GM21723 (cell line): ENCODE data around the gene MID2.
"Not testable (repeated sequence)": the region's sequence is repeated elsewhere in the genome, so short reads cannot be mapped to it uniquely, and the experiment has no call there.

Experiments used
- ATAC-seq: cut with Tn5 transposase; IDR thresholded peaks from one replicate; pipeline ENCODE4 v1.9.1; 2021; ENCODE audit warnings: mild to moderate bottlenecking, moderate library complexity; ENCODE audit not compliant: unreplicated experiment

The MID2 gene

DNA sequence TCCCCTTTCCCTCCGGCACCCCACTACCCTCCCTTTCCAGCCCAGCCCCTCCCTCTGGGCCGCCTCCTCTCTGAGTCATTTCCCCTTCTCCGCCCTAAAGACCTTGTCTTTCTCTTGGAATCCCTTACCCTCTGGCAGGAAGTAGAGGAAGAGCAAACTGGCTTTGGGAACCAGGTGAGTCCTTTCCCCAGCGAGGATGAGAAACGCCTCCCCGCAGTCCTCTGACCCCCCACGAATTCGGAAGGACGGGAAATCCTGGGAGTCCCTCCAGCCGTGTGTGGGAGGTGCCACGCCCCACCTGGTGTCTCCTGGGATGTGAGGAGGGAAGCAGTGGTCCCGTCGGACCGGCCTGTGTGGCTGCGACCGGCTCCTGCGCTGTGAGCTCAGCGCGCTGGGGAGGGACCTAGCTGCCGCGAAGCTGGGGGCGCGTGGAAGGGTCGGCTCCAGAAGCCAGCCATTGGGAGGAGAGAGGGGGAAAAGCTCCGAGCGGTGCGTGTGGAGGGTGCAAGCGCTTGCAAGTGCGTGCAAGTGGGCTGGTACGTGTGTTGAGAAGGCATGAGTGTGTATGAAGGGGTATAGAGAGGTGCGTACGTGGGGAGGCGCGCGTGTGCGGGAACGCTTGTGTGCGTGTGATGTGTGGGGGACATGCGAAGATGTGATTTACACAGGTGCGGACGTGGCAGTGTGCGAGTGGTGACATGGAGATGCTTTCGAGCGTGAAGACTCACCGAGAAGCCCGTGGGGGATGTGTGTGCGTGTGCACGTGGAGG, 110.2 kb downstream of the MID2 start:
- no peak for ATAC-seq

GRCh38 chrX:107936434-107936730, 110.7 kb downstream of the MID2 start:
- ATAC-seq = no peak

GRCh38 chrX:107940095-107940494, 114.4 kb downstream of the MID2 start:
- ATAC-seq = no peak

DNA sequence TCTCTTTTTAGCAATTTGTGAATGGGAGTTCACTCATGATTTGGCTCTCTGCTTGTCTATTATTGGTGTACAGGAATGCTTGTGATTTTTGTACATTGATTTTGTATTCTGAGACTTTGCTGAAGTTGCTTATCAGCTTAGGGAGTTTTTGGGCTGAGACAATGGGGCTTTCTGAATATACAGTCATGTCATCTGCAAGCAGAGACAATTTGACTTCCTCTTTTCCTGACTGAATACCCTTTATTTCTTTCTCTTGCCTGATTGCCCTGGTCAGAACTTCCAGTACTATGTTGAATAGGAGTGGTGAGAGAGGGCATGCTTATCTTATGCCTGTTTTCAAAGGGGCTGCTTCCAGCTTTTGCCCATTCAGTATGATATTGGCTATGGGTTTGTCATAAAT, 129.7 kb downstream of the MID2 start:
- ATAC-seq = not testable (repeated sequence)

DNA sequence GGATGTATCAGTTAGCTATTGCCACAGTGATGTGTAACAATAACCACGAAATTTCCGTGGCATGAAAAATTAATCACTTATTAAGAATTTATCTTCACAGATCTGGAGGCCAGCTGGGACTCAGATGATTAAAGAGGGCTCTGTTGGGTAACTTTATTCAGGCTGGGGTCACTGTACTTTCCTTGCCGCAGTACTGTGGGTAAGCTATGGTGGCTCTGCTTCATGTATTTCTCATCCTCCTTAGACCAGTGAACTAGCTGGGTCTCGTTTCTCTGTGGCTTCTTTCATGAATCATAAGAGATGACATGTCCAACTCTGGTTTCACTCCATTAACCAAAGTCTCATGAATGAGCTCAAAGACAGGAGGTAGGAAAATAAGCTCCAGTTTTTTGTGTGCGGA, 143.0 kb downstream of the MID2 start:
- no peak for ATAC-seq

DNA sequence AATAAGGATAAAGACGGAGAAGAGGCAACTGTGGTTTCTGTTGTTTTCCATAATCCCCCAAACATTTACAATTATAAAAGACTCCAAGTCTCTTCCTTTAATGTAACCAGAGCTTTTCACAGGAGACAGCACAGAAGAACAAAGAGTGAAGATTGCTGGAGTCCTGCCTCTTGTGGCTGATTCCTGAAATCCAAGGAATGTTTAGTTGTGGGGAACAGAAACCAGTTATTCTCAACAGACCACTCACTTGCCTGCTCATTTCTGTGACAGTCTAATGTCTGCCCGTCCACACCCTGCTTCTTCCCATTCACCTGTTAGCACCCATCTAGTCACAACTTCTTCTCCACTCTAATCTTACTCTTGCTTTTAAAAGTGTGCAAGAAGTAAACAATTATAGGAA, 144.4 kb downstream of the MID2 start:
- no peak for ATAC-seq

GRCh38 chrX:107971636-107972035, 146.0 kb downstream of the MID2 start:
- no peak for ATAC-seq
